Neural progenitor cell (in vitro differentiated cells): Measurements from ENCODE around the gene CREBBP. TPM values are rescaled to one million over a fixed set of nuclear protein-coding genes. Genes with fewer than 3 reads are reported as not detected.

Experiments used
- DNase-seq: peaks from one replicate; pipeline ENCODE4 v3.0.0-alpha.2; 2016; ENCODE audit warnings: low spot score
- H2AFZ ChIP-seq: fragments of 200-600 bp; sonication (generic); replicated peaks from 2 replicates; pipeline ENCODE4 v1.6.1; 2016; ENCODE audit warnings: antibody characterized with exemption
- H3F3A ChIP-seq: fragments of 200-600 bp; sonication (generic); 2 replicates; pipeline ENCODE4 v1.6.1; 2016; ENCODE audit warnings: antibody characterized with exemption, low read depth
- H3K27ac ChIP-seq: fragments of 200-600 bp; sonication (generic); 2 replicates; pipeline ENCODE4 v1.5.1; 2016; ENCODE audit warnings: mild to moderate bottlenecking
- H3K27me3 ChIP-seq: fragments of 200-600 bp; sonication (generic); 2 replicates; pipeline ENCODE4 v1.6.1; 2016; ENCODE audit warnings: mild to moderate bottlenecking, moderate library complexity
- H3K36me3 ChIP-seq: fragments of 200-600 bp; sonication (generic); 2 replicates; pipeline ENCODE4 v1.5.1; 2016
- H3K4me1 ChIP-seq: fragments of 200-600 bp; sonication (generic); 2 replicates; pipeline ENCODE4 v1.6.1; 2016; ENCODE audit warnings: mixed run types
- H3K4me2 ChIP-seq: fragments of 200-600 bp; sonication (generic); 2 replicates; pipeline ENCODE4 v1.6.1; 2016
- H3K4me3 ChIP-seq: fragments of 200-600 bp; sonication (generic); 2 replicates; pipeline ENCODE4 v1.5.1; 2016
- H3K79me2 ChIP-seq: fragments of 200-600 bp; sonication (generic); 2 replicates; pipeline ENCODE4 v1.6.1; 2016; ENCODE audit warnings: low read depth
- H3K9ac ChIP-seq: fragments of 200-600 bp; sonication (generic); 2 replicates; pipeline ENCODE4 v1.6.1; 2016
- H3K9me3 ChIP-seq: fragments of 200-600 bp; sonication (generic); 2 replicates; pipeline ENCODE4 v1.5.1; 2016; ENCODE audit warnings: low read depth
- H4K20me1 ChIP-seq: fragments of 200-600 bp; sonication (generic); 2 replicates; pipeline ENCODE4 v1.6.1; 2016; ENCODE audit warnings: low read depth
- H3K27ac Mint-ChIP-seq: 3 replicates; pipeline ENCODE4 v1.8.0; 2021; ENCODE audit warnings: mixed read lengths
- H3K27me3 Mint-ChIP-seq: 2 replicates; pipeline ENCODE4 v1.8.0; 2022; ENCODE audit warnings: low read depth, mild to moderate bottlenecking, inconsistent platforms, moderate library complexity, mixed read lengths; ENCODE audit not compliant: insufficient read depth
- H3K36me3 Mint-ChIP-seq: 3 replicates; pipeline ENCODE4 v1.8.0; 2021; ENCODE audit warnings: mixed read lengths
- H3K4me1 Mint-ChIP-seq: 3 replicates; pipeline ENCODE4 v1.8.0; 2021; ENCODE audit warnings: mixed read lengths
- H3K4me3 Mint-ChIP-seq: 3 replicates; pipeline ENCODE4 v1.8.0; 2021; ENCODE audit warnings: mild to moderate bottlenecking, moderate library complexity, mixed read lengths
- H3K9me3 Mint-ChIP-seq: 3 replicates; pipeline ENCODE4 v1.8.0; 2020; ENCODE audit warnings: mixed read lengths
- EZH2 ChIP-seq: fragments of 200-600 bp; sonication (generic); IDR thresholded peaks from 2 replicates; pipeline ENCODE4 v1.6.1; 2017; ENCODE audit warnings: antibody characterized with exemption, mild to moderate bottlenecking, moderate library complexity
- EZH2phosphoT487 ChIP-seq: fragments of 200-600 bp; sonication (generic); IDR thresholded peaks from 2 replicates; pipeline ENCODE4 v1.6.1; 2017; ENCODE audit warnings: antibody characterized with exemption
- total RNA-seq: library from RNA; depleted of rRNA; stranded (reverse); fragments of >200 nt; gene quantifications from 2 replicates; pipeline ENCODE4 v1.2.3, GENCODE V29; 2015; ENCODE audit warnings: low replicate concordance
- TF ChIP-seq, protein P1 (sequence below): fragments of 200-600 bp; sonication (generic); IDR thresholded peaks from 2 replicates; pipeline ENCODE4 v1.5.1; 2017; ENCODE audit warnings: antibody characterized with exemption, mild to moderate bottlenecking

Gene CREBBP
- total RNA-seq, 1 donor from 2014 or later, result 60.6 TPM

DNA sequence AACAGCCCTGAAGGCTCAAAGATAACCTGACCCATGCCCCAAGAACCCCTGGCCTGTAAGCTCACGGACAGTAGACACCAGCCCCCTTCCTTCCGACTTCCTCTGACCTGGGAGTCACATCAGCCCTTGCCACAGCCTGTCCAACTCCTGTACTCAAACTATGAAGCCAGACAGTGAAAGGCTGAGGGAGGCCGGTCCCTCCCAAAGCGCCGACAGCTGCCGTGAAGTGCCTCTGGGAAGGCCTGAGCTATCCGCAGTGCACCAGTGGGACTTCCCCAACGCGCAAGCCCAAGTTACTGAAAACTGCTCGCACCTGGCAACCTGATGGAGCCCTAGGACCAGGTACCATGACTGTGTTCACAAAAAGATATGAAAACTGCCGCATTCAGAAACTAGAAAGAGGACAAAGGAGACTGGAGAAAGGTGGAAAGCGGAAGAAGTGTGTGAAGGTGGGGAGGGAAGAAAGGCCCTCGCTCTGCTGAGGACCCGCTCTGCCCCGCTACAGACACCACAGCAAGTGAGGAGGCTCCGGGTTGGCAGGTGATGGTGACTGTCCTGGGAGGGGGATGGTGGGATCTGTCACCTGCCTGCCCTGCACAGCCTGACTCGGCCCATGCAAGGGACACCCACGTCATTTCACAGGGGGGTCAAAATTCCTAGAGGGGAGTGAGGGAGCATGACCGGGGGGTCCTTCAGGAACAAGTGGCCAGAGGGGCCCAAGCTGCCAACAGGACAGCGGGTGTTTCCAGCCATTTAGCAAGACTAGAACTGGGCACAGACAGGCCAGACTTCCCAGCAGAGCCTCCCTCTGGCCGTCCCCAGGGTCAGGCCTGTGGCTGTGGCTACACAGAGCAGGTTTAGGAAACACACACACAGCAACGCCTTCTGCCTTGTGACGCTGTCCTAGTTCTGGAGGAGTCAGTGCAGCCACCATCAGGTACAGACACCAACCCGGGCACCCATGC is 150.1 kb downstream of the CREBBP start:
- Histone ChIP-seq H3K4me3 (no peak overlapping the region), H3K79me2 (no peaks in the 10 kb centered on the region), H3K9ac (no peak overlapping the region), H3K27ac (no peak overlapping the region), H3K4me1 (no peaks in the 10 kb centered on the region), H3K9me3 (no peaks in the 10 kb centered on the region), H4K20me1 (peaks cover 11% of the 10 kb centered on the region), H2AFZ (no peak overlapping the region), H3K27me3 (no peaks in the 10 kb centered on the region), H3K36me3 (peaks cover 6% of the 10 kb centered on the region), H3K4me2 (no peak overlapping the region), H3F3A (no peaks in the 10 kb centered on the region)
- DNase-seq, result no peak
- Mint-ChIP-seq H3K36me3 (peaks cover 35% of the 10 kb centered on the region), H3K4me3 (no peak overlapping the region), H3K27me3 (peaks cover 2% of the 10 kb centered on the region), H3K27ac (no peak overlapping the region), H3K4me1 (peaks cover 5% of the 10 kb centered on the region), H3K9me3 (no peaks in the 10 kb centered on the region)
- TF ChIP-seq, protein P1, sequence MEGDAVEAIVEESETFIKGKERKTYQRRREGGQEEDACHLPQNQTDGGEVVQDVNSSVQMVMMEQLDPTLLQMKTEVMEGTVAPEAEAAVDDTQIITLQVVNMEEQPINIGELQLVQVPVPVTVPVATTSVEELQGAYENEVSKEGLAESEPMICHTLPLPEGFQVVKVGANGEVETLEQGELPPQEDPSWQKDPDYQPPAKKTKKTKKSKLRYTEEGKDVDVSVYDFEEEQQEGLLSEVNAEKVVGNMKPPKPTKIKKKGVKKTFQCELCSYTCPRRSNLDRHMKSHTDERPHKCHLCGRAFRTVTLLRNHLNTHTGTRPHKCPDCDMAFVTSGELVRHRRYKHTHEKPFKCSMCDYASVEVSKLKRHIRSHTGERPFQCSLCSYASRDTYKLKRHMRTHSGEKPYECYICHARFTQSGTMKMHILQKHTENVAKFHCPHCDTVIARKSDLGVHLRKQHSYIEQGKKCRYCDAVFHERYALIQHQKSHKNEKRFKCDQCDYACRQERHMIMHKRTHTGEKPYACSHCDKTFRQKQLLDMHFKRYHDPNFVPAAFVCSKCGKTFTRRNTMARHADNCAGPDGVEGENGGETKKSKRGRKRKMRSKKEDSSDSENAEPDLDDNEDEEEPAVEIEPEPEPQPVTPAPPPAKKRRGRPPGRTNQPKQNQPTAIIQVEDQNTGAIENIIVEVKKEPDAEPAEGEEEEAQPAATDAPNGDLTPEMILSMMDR, result no peak
- TF ChIP-seq EZH2, result no peak
- no peak for TF ChIP-seq EZH2phosphoT487

DNA sequence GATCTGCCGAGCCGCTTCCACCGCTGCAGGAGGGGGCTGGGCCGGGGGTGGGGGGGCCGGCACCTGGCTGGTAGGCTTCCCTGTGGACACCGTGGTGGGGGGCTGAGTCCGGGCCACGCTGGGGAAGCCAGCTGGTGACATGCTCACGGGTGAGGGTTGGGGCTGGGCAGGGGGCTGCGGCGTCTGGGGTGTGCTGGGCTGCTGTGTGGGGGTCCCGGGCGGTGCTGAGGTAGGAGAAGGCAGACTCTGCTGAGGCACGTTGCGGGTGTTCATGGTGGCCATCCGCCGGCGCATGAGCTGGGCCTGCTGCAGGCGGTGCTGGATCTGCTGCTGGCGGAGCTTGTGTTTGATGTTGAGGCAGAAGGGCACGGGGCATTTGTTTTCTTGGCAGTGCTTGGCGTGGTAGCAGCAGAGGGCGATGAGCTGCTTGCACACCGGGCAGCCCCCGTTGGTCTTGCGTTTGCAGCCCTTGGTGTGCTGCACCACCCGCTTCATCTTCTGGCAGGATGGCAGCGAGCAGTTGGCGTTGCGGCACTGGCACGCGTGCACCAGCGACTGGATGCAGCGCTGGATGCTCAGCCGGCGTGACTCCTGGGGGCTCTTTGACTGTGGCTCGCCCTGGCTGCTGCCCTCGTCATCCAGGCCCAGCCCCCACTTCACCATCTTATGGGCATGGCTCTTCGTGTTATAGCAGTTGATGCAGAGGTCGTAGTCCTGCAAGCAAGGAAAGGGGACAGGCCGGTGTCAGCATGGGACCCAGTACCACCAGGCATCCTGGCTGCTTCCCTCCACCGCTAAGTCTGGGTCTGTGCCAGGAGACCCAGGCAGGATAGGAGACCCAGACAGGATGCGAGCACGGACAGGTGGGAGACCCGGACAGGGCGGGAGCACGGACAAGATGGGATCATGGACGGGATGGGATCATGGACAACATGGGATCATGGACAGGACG is 151.1 kb downstream of the CREBBP start:
- Histone ChIP-seq H3K9ac (no peak overlapping the region), H3K27ac (no peak overlapping the region), H3K4me3 (no peak overlapping the region), H3K9me3 (no peaks in the 10 kb centered on the region), H3K79me2 (no peaks in the 10 kb centered on the region), H3F3A (no peaks in the 10 kb centered on the region), H3K4me2 (no peak overlapping the region), H3K4me1 (no peaks in the 10 kb centered on the region), H2AFZ (no peak overlapping the region), H3K27me3 (no peaks in the 10 kb centered on the region), H4K20me1 (peaks cover 10% of the 10 kb centered on the region), H3K36me3 (peaks cover 6% of the 10 kb centered on the region)
- no peak for DNase-seq
- H3K4me1 Mint-ChIP-seq, result peaks cover 5% of the 10 kb centered on the region
- peaks cover 30% of the 10 kb centered on the region for H3K36me3 Mint-ChIP-seq
- H3K9me3 Mint-ChIP-seq, result no peaks in the 10 kb centered on the region
- peaks cover 2% of the 10 kb centered on the region for H3K27me3 Mint-ChIP-seq
- H3K27ac Mint-ChIP-seq, result no peak overlapping the region
- H3K4me3 Mint-ChIP-seq, result no peak overlapping the region
- TF ChIP-seq, protein P1, result no peak
- TF ChIP-seq EZH2phosphoT487, result no peak
- no peak for TF ChIP-seq EZH2

DNA sequence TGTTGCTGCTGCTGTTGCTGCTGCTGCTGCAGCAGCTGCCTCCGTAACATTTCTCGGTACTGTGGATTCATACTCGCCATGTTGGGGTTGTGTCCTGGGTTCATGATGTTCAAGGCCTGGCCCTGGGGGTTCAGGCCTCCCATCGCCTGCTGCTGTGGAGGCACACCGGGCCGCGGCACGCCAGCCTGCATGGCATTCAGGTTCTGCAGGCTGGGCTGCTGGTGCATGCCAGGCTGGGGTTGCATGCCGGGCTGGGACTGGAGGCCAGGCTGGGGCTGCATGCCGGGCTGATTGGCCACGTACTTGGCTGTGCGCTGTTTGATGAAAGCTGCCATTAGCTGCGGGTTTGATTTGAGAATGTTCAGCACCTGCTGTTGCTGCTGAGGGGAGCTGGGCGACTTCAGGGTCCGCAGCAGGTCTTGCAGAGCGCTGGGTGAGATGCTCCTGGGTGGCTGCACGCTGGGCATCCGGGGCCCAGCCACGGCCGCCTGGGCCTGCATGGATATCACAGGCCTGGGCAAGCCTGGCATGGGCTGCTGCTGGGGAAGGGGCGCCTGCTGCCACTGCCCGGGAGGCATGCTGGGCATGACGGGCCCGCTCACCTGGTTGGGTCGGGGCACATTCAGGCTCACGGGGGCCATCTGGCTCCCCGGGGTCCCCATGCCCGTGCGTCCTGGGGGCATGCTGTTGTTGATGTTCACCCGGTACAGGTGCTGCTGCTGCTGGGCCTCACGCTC is 151.9 kb downstream of the CREBBP start:
- Histone ChIP-seq H3K4me2 (no peak overlapping the region), H4K20me1 (peaks cover 10% of the 10 kb centered on the region), H3K79me2 (no peaks in the 10 kb centered on the region), H3K4me1 (no peaks in the 10 kb centered on the region), H3K36me3 (peaks cover 6% of the 10 kb centered on the region), H2AFZ (no peak overlapping the region), H3K27me3 (no peaks in the 10 kb centered on the region), H3K27ac (no peak overlapping the region), H3K9me3 (no peaks in the 10 kb centered on the region), H3K9ac (no peak overlapping the region), H3F3A (no peaks in the 10 kb centered on the region), H3K4me3 (no peak overlapping the region)
- no peak for DNase-seq
- no peaks in the 10 kb centered on the region for H3K9me3 Mint-ChIP-seq
- peaks cover 2% of the 10 kb centered on the region for H3K27me3 Mint-ChIP-seq
- TF ChIP-seq EZH2, result no peak
- TF ChIP-seq EZH2phosphoT487, result no peak
- TF ChIP-seq, protein P1, result no peak
- H3K4me3 Mint-ChIP-seq, result no peak overlapping the region
- peaks cover 5% of the 10 kb centered on the region for H3K4me1 Mint-ChIP-seq
- H3K36me3 Mint-ChIP-seq, result peaks cover 25% of the 10 kb centered on the region
- H3K27ac Mint-ChIP-seq, result no peak overlapping the region
